Sigmoid colon (tissue), 7 donors: Measurements from ENCODE around the gene ARHGAP45. TPM values are rescaled to one million over a fixed set of nuclear protein-coding genes. Genes with fewer than 3 reads are reported as not detected.

Source experiments
- DNase-seq: peaks from one replicate; pipeline ENCODE4 v3.0.0-alpha.2; 2019
- H3K27ac ChIP-seq, 4 donors: fragments of 200-600 bp; sonication (generic); one replicate each; pipeline ENCODE4 v1.5.1; 2016 to 2019; ENCODE audit warnings: mild to moderate bottlenecking in 1 of 4
- H3K27me3 ChIP-seq, 3 donors: fragments of 200-600 bp; sonication (generic); one replicate each; pipeline ENCODE4 v1.5.1; 2019; ENCODE audit warnings: mild to moderate bottlenecking in 1 of 3
- H3K36me3 ChIP-seq, 4 donors: fragments of 200-600 bp; sonication (generic); one replicate each; pipeline ENCODE4 v1.5.1; 2016 to 2019
- H3K4me1 ChIP-seq, 4 donors: fragments of 200-600 bp; sonication (generic); one replicate each; pipeline ENCODE4 v1.5.1; 2017 to 2019
- H3K4me3 ChIP-seq, 4 donors: fragments of 200-600 bp; sonication (generic); one replicate each; pipeline ENCODE4 v1.5.1; 2017 to 2019; ENCODE audit warnings: mild to moderate bottlenecking in 2 of 4, moderate library complexity in 1 of 4
- H3K9me3 ChIP-seq, 4 donors: fragments of 200-600 bp in 3 of 4; sonication (generic) in 3 of 4; one replicate each; pipeline versions ENCODE4 v1.5.1 to v1.6.1; 2013 to 2019
- CTCF ChIP-seq, 4 experiments: fragments of 450-650 bp in 3 of 4; fragments of 200-600 bp in 1 of 4; IDR thresholded peaks; one replicate each; pipeline ENCODE4 v1.5.1; 2016 to 2019; ENCODE audit warnings: antibody characterized with exemption in 4 of 4, mild to moderate bottlenecking in 3 of 4, moderate library complexity in 2 of 4
- EP300 ChIP-seq, 4 donors: sonication (generic); formaldehyde crosslinking; IDR thresholded peaks; one replicate each; pipeline ENCODE4 v1.6.1; 2017; ENCODE audit warnings: antibody characterized with exemption in 4 of 4
- POLR2A ChIP-seq, 2 donors: fragments of 450-650 bp; IDR thresholded peaks; one replicate each; pipeline ENCODE4 v1.6.1; 2016; ENCODE audit warnings: antibody characterized with exemption in 2 of 2, mild to moderate bottlenecking in 2 of 2, moderate library complexity in 2 of 2
- POLR2AphosphoS5 ChIP-seq, 4 donors: sonication (generic); formaldehyde crosslinking; IDR thresholded peaks; one replicate each; pipeline ENCODE4 v1.6.1; 2017; ENCODE audit warnings: antibody characterized with exemption in 4 of 4
- WGBS, 2 donors: extraction: QIAGEN DNeasy Blood & Tissue Kit; methylation state at CpG; one replicate each; pipeline ENCODE4 v1.1.7; 2013; 5-methylcytosine and 5-hydroxymethylcytosine counted together
- intact Hi-C: fragments of 100-400 bp; cut with DNase I; formaldehyde crosslinking; loops from one replicate; pipeline ENCODE4 v1.15.1; 2023
- polyA plus RNA-seq, 3 donors: library from polyadenylated mRNA; stranded (reverse); fragments of 200-250 nt; gene quantifications; one replicate each; pipeline ENCODE4 v1.2.3, GENCODE V29; 2013
- total RNA-seq, 4 donors: library from RNA; depleted of rRNA; stranded (reverse); fragments of >200 nt; gene quantifications; one replicate each; pipeline ENCODE4 v1.1.0, GENCODE V29; 2016
- donor health status: healthy with polysubstance abuse.
- donor health status: Bipolar disorder and iron deficiency.
- donor health status: healthy.

The ARHGAP45 gene
- total and polyA plus RNA-seq, 7 donors = 12.8 to 103 (median 21.6) TPM

DNA sequence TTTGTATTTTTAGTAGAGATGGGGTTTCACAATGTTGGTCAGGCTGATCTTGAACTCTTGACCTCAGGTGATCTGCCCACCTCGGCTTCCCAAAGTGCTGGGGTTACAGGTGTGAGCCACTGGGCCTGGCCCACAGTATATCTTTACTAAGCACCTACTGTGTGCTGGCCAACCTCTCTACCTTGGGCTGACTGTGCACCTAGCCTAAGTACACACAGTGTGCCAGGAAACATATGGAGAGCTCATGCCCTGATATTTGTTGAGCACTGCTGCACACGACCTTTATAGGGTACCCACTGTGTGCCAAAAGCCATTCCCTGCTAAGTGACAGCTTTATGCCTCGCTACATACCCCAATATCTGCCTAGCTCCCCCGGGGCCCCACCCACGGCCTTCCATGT is 6.3 kb upstream of the ARHGAP45 start:
- no peak for DNase-seq
- Histone ChIP-seq H3K4me3 (no peak overlapping the region), H3K9me3 (peaks cover 3 to 39% (median 19%) of the 10 kb centered on the region in 4 donors), H3K27ac (no peak overlapping the region), H3K36me3 (no peaks in the 10 kb centered on the region), H3K27me3 (peaks cover 6 to 23% (median 8%) of the 10 kb centered on the region in 3 donors), H3K4me1 (peaks cover 0 to 16% (median 12%) of the 10 kb centered on the region in 4 donors)
- TF ChIP-seq POLR2A (IDR thresholded peaks at IDR 0.05) = no peak
- no peak for TF ChIP-seq EP300 (IDR thresholded peaks at IDR 0.05)
- no peak for TF ChIP-seq CTCF (IDR thresholded peaks at IDR 0.05)
- TF ChIP-seq POLR2AphosphoS5 (IDR thresholded peaks at IDR 0.05) = no peak
- WGBS, 2 donors = 74 to 85% methylated on average over 5 of the region's 5 CpGs
- intact Hi-C loops = no loop called here

- no peak for DNase-seq
- no peak overlapping the region for H3K27ac ChIP-seq
- H3K27me3 ChIP-seq = peaks cover 18 to 36% (median 19%) of the 10 kb centered on the region in 3 donors
- TF ChIP-seq POLR2AphosphoS5 (IDR thresholded peaks at IDR 0.05) (no peak), CTCF (IDR thresholded peaks at IDR 0.05) (no peak), EP300 (IDR thresholded peaks at IDR 0.05) (no peak), POLR2A (IDR thresholded peaks at IDR 0.05) (no peak)
- H3K36me3 ChIP-seq = no peaks in the 10 kb centered on the region
- peaks cover 0 to 29% (median 20%) of the 10 kb centered on the region in 4 donors for H3K4me1 ChIP-seq
- intact Hi-C loops = no loop called here
- no peak overlapping the region for H3K4me3 ChIP-seq
- WGBS, 2 donors = 92 to 96% methylated on average over 20 of the region's 20 CpGs
- peaks cover 3 to 27% (median 16%) of the 10 kb centered on the region in 4 donors for H3K9me3 ChIP-seq
These were observed 5.0 kb upstream of the ARHGAP45 start for GRCh38 chr19:1061987-1062386.

- no peak for DNase-seq
- TF ChIP-seq CTCF (IDR thresholded peaks at IDR 0.05) (no peak), POLR2AphosphoS5 (IDR thresholded peaks at IDR 0.05) (no peak), EP300 (IDR thresholded peaks at IDR 0.05) (no peak), POLR2A (IDR thresholded peaks at IDR 0.05) (no peak)
- H3K36me3 ChIP-seq = no peaks in the 10 kb centered on the region
- H3K27me3 ChIP-seq = peaks cover 23 to 41% (median 24%) of the 10 kb centered on the region in 3 donors
- peaks cover 0 to 34% (median 25%) of the 10 kb centered on the region in 4 donors for H3K4me1 ChIP-seq
- H3K9me3 ChIP-seq = peaks cover 3 to 22% (median 11%) of the 10 kb centered on the region in 4 donors
- no peak overlapping the region for H3K27ac ChIP-seq
- intact Hi-C loops = no loop called here
- WGBS, 2 donors = 83 to 91% methylated on average over 17 of the region's 17 CpGs
- no peak overlapping the region for H3K4me3 ChIP-seq
These were observed 4.5 kb upstream of the ARHGAP45 start for GRCh38 chr19:1062387-1063029.

DNA sequence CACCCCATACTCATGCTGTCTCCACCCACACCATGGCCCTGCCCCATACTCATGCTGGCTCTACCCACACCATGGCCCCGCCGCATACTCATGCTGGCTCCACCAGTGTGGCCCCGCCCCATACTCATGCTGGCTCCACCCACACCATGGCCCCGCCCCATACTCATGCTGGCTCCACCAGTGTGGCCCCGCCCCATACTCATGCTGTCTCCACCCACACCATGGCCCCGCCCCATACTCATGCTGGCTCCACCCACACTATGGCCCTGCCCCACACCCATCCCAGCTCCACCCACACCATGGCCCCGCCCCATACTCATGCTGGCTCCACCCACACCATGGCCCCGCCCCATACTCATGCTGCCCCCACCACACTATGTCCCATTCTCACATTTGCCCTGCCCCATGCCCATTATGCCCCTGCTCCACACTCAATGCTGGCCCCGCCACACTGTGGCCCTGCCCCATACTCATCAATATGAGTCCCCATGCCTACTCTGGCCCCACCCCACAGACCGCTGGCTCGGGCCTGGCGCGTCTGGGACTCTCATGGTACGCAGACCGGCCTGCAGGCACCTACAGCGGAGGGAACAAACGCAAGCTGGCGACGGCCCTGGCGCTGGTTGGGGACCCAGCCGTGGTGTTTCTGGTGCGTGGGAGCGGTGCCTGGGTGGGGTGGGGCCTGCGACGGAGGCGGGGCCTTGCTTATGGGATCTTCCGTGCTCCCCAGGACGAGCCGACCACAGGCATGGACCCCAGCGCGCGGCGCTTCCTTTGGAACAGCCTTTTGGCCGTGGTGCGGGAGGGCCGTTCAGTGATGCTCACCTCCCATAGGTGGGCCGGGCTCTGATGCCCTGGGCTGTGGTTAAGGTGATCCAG is 3.7 kb upstream of the ARHGAP45 start:
- no peak for TF ChIP-seq CTCF (IDR thresholded peaks at IDR 0.05)
- TF ChIP-seq POLR2AphosphoS5 (IDR thresholded peaks at IDR 0.05) = no peak
- H3K36me3 ChIP-seq = no peaks in the 10 kb centered on the region
- H3K4me3 ChIP-seq = no peak overlapping the region
- peaks cover 0 to 36% (median 26%) of the 10 kb centered on the region in 4 donors for H3K4me1 ChIP-seq
- H3K9me3 ChIP-seq = peaks cover 0 to 15% (median 4%) of the 10 kb centered on the region in 4 donors
- H3K27ac ChIP-seq = no peak overlapping the region
- peaks cover 27 to 49% (median 32%) of the 10 kb centered on the region in 3 donors for H3K27me3 ChIP-seq
- intact Hi-C loops = no loop called here
- WGBS, 2 donors = 84 to 87% methylated on average over 37 of the region's 37 CpGs
- no peak for DNase-seq
